22Rv1 (cell line): ENCODE measurements around the gene OR2AK2.

ENCODE experiments used
- CTCF ChIP-seq: fragments of 450-650 bp; IDR thresholded peaks from 2 replicates; pipeline ENCODE4 v1.5.1; 2017; ENCODE audit warnings: mild to moderate bottlenecking
- ZFX ChIP-seq: fragments of 450-650 bp; IDR thresholded peaks from 2 replicates; pipeline ENCODE4 v1.6.1; 2017; ENCODE audit warnings: antibody characterized with exemption, borderline replicate concordance

GRCh38 chr1:248000169-248000568 is 35.1 kb downstream of the OR2AK2 start:
- TF ChIP-seq CTCF (no peak), ZFX (no peak)
